Lower lobe of right lung (tissue), 2 donors: Measurements from ENCODE around the gene IL15RA. TPM values are rescaled to one million over a fixed set of nuclear protein-coding genes. Genes with fewer than 3 reads are reported as not detected.
A peak's percentile ranks its signal among the peaks of the same experiment; 100 is the strongest.

Experiments
- ATAC-seq, 2 donors: fragments of 200-7000 bp; cut with Tn5 transposase; one replicate each; pipeline ENCODE4 v1.9.1; 2020 to 2022; ENCODE audit warnings: mild to moderate bottlenecking in 2 of 2, moderate library complexity in 2 of 2
- DNase-seq: peaks from one replicate; pipeline ENCODE4 v3.0.0-alpha.2; 2020
- H3K27ac ChIP-seq: fragments of 200-600 bp; one replicate; pipeline ENCODE4 v1.8.0; 2022
- H3K27me3 ChIP-seq: fragments of 200-600 bp; one replicate; pipeline ENCODE4 v1.8.0; 2022; ENCODE audit warnings: low read depth
- H3K36me3 ChIP-seq: fragments of 200-600 bp; one replicate; pipeline ENCODE4 v1.8.0; 2022; ENCODE audit warnings: mild to moderate bottlenecking
- H3K4me1 ChIP-seq: fragments of 200-600 bp; one replicate; pipeline ENCODE4 v1.8.0; 2022
- H3K4me3 ChIP-seq: fragments of 200-600 bp; one replicate; pipeline ENCODE4 v1.8.0; 2022; ENCODE audit warnings: mild to moderate bottlenecking
- H3K9me3 ChIP-seq: fragments of 200-600 bp; one replicate; pipeline ENCODE4 v1.8.0; 2022
- intact Hi-C: fragments of 100-400 bp; cut with DNase I; formaldehyde crosslinking; loops from one replicate; pipeline ENCODE4 v1.11.0; 2022
- long read RNA-seq: library from polyadenylated mRNA; unstranded; transcript quantifications from one replicate; pipeline ENCODE4 v2.0.0, GENCODE V29; 2021
- total RNA-seq: library from RNA; stranded (reverse); fragmentation: NEBNext Ultra II Directional; extraction: Animal tissue kit (Norgen Biotek cat#: 25700); gene quantifications from one replicate; pipeline ENCODE4 v1.2.1, GENCODE V29; 2021
- TF ChIP-seq, protein P1 (sequence below): fragments of 200-600 bp; IDR thresholded peaks from one replicate; pipeline ENCODE4 v1.8.0; 2022; ENCODE audit warnings: antibody characterized with exemption, mild to moderate bottlenecking
- donor health status: DM: no; HTN: yes; CAD: no; lungs with severe emphysema.

The IL15RA gene, protein sequence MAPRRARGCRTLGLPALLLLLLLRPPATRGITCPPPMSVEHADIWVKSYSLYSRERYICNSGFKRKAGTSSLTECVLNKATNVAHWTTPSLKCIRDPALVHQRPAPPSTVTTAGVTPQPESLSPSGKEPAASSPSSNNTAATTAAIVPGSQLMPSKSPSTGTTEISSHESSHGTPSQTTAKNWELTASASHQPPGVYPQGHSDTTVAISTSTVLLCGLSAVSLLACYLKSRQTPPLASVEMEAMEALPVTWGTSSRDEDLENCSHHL
- 28.5 TPM for total RNA-seq
- long read RNA-seq, transcript IL15RA-215 (6 exons, 1,037 nt): minor isoform, 12 of 66 reads
- long read RNA-seq, transcript IL15RA-204 (7 exons, 1,626 nt): major isoform, 18 of 66 reads
- long read RNA-seq, transcript IL15RA-206 (8 exons, 1,799 nt): minor isoform, 5 of 66 reads
- long read RNA-seq, partial matches to known transcripts: 3 of 66 reads
- long read RNA-seq, other reads (novel, unspliced or antisense): 22 of 66 reads

GRCh38 chr10:5977471-5978229, at the start of gene IL15RA:
Gene IL15RA (minus strand): TSS chr10:5977543. CDS start chr10:5977492, 51 bp downstream.
- Histone ChIP-seq H3K36me3 (no peaks in the 10 kb centered on the region), H3K9me3 (no peaks in the 10 kb centered on the region), H3K27ac (peak within 1 kb of the TSS; percentile 98), H3K27me3 (no peaks in the 10 kb centered on the region), H3K4me3 (peak within 1 kb of the TSS; percentile 98), H3K4me1 (peaks cover 26% of the 10 kb centered on the region)
- peak; percentile 93 to 95 for ATAC-seq
- DNase-seq: peak; percentile 88
- TF ChIP-seq, protein P1, sequence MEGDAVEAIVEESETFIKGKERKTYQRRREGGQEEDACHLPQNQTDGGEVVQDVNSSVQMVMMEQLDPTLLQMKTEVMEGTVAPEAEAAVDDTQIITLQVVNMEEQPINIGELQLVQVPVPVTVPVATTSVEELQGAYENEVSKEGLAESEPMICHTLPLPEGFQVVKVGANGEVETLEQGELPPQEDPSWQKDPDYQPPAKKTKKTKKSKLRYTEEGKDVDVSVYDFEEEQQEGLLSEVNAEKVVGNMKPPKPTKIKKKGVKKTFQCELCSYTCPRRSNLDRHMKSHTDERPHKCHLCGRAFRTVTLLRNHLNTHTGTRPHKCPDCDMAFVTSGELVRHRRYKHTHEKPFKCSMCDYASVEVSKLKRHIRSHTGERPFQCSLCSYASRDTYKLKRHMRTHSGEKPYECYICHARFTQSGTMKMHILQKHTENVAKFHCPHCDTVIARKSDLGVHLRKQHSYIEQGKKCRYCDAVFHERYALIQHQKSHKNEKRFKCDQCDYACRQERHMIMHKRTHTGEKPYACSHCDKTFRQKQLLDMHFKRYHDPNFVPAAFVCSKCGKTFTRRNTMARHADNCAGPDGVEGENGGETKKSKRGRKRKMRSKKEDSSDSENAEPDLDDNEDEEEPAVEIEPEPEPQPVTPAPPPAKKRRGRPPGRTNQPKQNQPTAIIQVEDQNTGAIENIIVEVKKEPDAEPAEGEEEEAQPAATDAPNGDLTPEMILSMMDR: peak; percentile 36
- intact Hi-C loops: no loop called here

- TF ChIP-seq, protein P1: no peak
- intact Hi-C loops: no loop called here
- peaks cover 2% of the 10 kb centered on the region for H3K9me3 ChIP-seq
- no peak overlapping the region for H3K4me3 ChIP-seq
- no peak overlapping the region for H3K27ac ChIP-seq
- H3K36me3 ChIP-seq: no peaks in the 10 kb centered on the region
- ATAC-seq (no peak), DNase-seq (no peak)
- H3K27me3 ChIP-seq: no peaks in the 10 kb centered on the region
- peaks cover 9% of the 10 kb centered on the region for H3K4me1 ChIP-seq
Observed at GRCh38 chr10:6025683-6026255, 48.4 kb upstream of the IL15RA start.

DNA sequence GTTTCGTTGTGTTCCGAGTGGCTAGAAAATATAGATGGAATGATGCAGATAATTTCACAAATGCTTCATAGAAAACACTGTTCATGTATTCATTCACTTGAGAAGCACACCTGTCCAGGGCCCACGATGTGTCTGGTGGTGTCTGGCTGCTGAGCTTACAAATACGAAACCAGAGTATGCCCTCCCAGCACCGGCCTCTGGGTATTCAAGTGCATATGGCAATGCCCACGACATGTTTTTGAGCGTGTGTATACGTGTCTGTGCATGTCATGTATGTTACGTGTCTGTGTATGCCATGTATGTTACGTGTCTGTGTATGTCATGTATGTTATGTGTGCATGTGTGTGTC, 47.0 kb upstream of the IL15RA start:
- no peak for ATAC-seq
- Histone ChIP-seq H3K27me3 (no peaks in the 10 kb centered on the region), H3K27ac (no peak overlapping the region), H3K4me1 (peaks cover 9% of the 10 kb centered on the region), H3K9me3 (no peaks in the 10 kb centered on the region), H3K4me3 (no peak overlapping the region), H3K36me3 (no peaks in the 10 kb centered on the region)
- intact Hi-C loops: no loop called here
- TF ChIP-seq, protein P1: no peak
- no peak for DNase-seq

GRCh38 chr10:6023661-6024333, 46.5 kb upstream of the IL15RA start:
- Histone ChIP-seq H3K4me1 (peaks cover 9% of the 10 kb centered on the region), H3K27ac (no peak overlapping the region), H3K4me3 (no peak overlapping the region), H3K9me3 (no peaks in the 10 kb centered on the region), H3K36me3 (no peaks in the 10 kb centered on the region), H3K27me3 (no peaks in the 10 kb centered on the region)
- ATAC-seq: no peak
- intact Hi-C loops: no loop called here
- no peak for DNase-seq
- TF ChIP-seq, protein P1: no peak

DNA sequence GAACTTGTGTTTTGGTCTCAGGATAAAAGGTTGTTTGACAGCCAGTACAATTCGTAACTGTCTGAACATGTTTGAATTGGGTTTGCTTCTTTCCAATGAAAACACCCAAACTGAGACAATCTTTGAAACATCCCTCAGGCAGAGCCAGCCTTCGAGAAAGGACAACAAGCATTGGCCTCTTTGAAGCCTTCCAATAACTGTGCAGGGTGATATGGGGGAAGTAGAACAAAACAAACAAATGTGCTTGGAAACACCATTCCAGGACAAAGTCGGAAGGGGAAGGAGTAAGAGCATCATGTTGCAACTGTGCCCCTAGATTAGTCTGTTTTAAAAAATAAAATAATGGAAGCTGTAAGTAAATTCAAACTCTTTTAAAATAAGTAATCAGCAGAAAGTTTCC, 45.3 kb upstream of the IL15RA start:
- peak in 1 of 2 donors; percentile 29 for ATAC-seq
- no peak overlapping the region for H3K27ac ChIP-seq

More for the DNA sequence above, 45.3 kb upstream of the IL15RA start:
- Histone ChIP-seq H3K4me3 (no peak overlapping the region), H3K4me1 (peaks cover 19% of the 10 kb centered on the region), H3K36me3 (no peaks in the 10 kb centered on the region), H3K27me3 (no peaks in the 10 kb centered on the region), H3K9me3 (no peaks in the 10 kb centered on the region)
- no peak for DNase-seq
- intact Hi-C loops: no loop called here
- TF ChIP-seq, protein P1: no peak
